ENCODE measurements around the gene CFAP90.

CFAP90 gene

GRCh38 chr5:7884491-7885267, 33.7 kb upstream of the CFAP90 start:
- DNase-seq (ENCODE audit: low read depth, low spot score) = no peak
- TF ChIP-seq ZNF274 (IDR thresholded peaks at IDR 0.05; ENCODE audit: low read depth, low read length) (no peak), SUZ12 (IDR thresholded peaks at IDR 0.05; ENCODE audit: extremely low read depth, insufficient read depth, insufficient read length) (no peak), YY1 (IDR thresholded peaks at IDR 0.05; ENCODE audit: insufficient read depth, insufficient read length) (no peak)
- Histone ChIP-seq H3K4me1 (ENCODE audit: insufficient read depth, insufficient read length) (no peaks in the 10 kb centered on the region), H3K4me3 (ENCODE audit: insufficient read length, low read depth) (no peak overlapping the region), H3K36me3 (ENCODE audit: insufficient read depth, insufficient read length, low read length) (peaks cover 87% of the 10 kb centered on the region), H3K9me3 (ENCODE audit: insufficient read depth, low read length) (no peaks in the 10 kb centered on the region), H3K9ac (ENCODE audit: insufficient read length, low read depth) (no peak overlapping the region), H3K27me3 (ENCODE audit: insufficient read depth, insufficient read length) (no peaks in the 10 kb centered on the region)

GRCh38 chr5:7882926-7883325, 32.0 kb upstream of the CFAP90 start:
- H3K36me3 ChIP-seq (ENCODE audit: insufficient read depth, insufficient read length, low read length) = peaks cover 85% of the 10 kb centered on the region
- H3K27me3 ChIP-seq (ENCODE audit: insufficient read depth, insufficient read length) = no peaks in the 10 kb centered on the region
- H3K4me1 ChIP-seq (ENCODE audit: insufficient read depth, insufficient read length) = no peaks in the 10 kb centered on the region
- H3K9ac ChIP-seq (ENCODE audit: insufficient read length, low read depth) = no peak overlapping the region
- TF ChIP-seq YY1 (IDR thresholded peaks at IDR 0.05; ENCODE audit: insufficient read depth, insufficient read length) (no peak), ZNF274 (IDR thresholded peaks at IDR 0.05; ENCODE audit: low read depth, low read length) (no peak), SUZ12 (IDR thresholded peaks at IDR 0.05; ENCODE audit: extremely low read depth, insufficient read depth, insufficient read length) (no peak)
- no peak overlapping the region for H3K4me3 ChIP-seq (ENCODE audit: insufficient read length, low read depth)
- H3K9me3 ChIP-seq (ENCODE audit: insufficient read depth, low read length) = no peaks in the 10 kb centered on the region
- DNase-seq (ENCODE audit: low read depth, low spot score) = no peak

GRCh38 chr5:7881816-7882215, 30.9 kb upstream of the CFAP90 start:
- peaks cover 93% of the 10 kb centered on the region for H3K36me3 ChIP-seq (ENCODE audit: insufficient read depth, insufficient read length, low read length)
- TF ChIP-seq ZNF274 (IDR thresholded peaks at IDR 0.05; ENCODE audit: low read depth, low read length) = no peak
- no peak for TF ChIP-seq YY1 (IDR thresholded peaks at IDR 0.05; ENCODE audit: insufficient read depth, insufficient read length)
- no peak for TF ChIP-seq SUZ12 (IDR thresholded peaks at IDR 0.05; ENCODE audit: extremely low read depth, insufficient read depth, insufficient read length)
- no peak for DNase-seq (ENCODE audit: low read depth, low spot score)
- no peaks in the 10 kb centered on the region for H3K4me1 ChIP-seq (ENCODE audit: insufficient read depth, insufficient read length)
- no peak overlapping the region for H3K4me3 ChIP-seq (ENCODE audit: insufficient read length, low read depth)
- no peaks in the 10 kb centered on the region for H3K9me3 ChIP-seq (ENCODE audit: insufficient read depth, low read length)
- H3K27me3 ChIP-seq (ENCODE audit: insufficient read depth, insufficient read length) = no peaks in the 10 kb centered on the region
- no peak overlapping the region for H3K9ac ChIP-seq (ENCODE audit: insufficient read length, low read depth)

DNA sequence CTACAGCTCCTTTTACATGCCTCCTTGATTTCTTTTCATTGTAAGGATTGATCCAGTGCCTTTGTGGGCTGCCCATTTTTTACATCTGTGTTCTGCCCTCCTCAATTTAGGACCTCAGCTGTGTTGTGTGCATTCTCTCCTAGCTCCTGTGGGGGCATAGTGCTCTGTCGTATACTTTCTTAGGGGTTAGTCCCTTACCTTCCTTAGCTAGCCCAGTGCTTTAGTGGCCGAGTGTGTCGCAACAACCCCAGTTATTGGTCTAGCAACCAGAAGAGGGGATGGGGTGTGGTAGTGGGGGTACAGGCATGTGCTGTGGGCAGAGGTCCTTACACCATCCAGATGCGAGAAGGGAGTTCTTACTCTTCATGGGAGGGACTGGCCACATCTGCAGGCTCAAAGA, 30.2 kb upstream of the CFAP90 start:
- no peak overlapping the region for H3K4me3 ChIP-seq (ENCODE audit: insufficient read length, low read depth)
- no peak for DNase-seq (ENCODE audit: low read depth, low spot score)
- peaks cover 95% of the 10 kb centered on the region for H3K36me3 ChIP-seq (ENCODE audit: insufficient read depth, insufficient read length, low read length)
- TF ChIP-seq YY1 (IDR thresholded peaks at IDR 0.05; ENCODE audit: insufficient read depth, insufficient read length) (no peak), SUZ12 (IDR thresholded peaks at IDR 0.05; ENCODE audit: extremely low read depth, insufficient read depth, insufficient read length) (no peak), ZNF274 (IDR thresholded peaks at IDR 0.05; ENCODE audit: low read depth, low read length) (no peak)
- H3K4me1 ChIP-seq (ENCODE audit: insufficient read depth, insufficient read length) = no peaks in the 10 kb centered on the region
- H3K27me3 ChIP-seq (ENCODE audit: insufficient read depth, insufficient read length) = no peaks in the 10 kb centered on the region
- H3K9ac ChIP-seq (ENCODE audit: insufficient read length, low read depth) = no peak overlapping the region
- H3K9me3 ChIP-seq (ENCODE audit: insufficient read depth, low read length) = no peaks in the 10 kb centered on the region

DNA sequence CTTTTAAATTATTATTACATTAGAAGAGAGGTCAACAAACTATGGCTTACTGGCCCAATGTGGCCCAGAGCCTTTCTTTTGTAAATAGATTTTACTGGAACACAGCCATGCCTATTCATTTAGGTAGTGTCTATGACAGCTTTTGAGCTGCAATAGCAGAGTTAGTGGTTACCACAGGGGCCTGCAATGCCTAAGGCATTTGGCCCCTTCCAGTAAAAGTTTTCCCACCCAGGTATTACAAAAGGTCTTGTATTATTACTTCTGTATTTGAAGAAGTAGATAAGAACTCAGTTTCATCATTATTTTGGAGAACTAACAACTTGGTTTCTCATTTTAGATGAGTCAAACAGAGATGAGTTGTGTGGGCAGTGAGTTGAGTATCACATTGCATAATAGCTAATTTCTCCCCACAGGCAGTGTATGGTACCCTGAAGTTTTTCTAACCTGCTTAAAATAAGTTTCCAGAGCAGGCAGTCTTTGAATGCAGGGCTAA, 27.5 kb upstream of the CFAP90 start:
- no peak for DNase-seq (ENCODE audit: low read depth, low spot score)
- no peak overlapping the region for H3K4me3 ChIP-seq (ENCODE audit: insufficient read length, low read depth)
- H3K36me3 ChIP-seq (ENCODE audit: insufficient read depth, insufficient read length, low read length) = peaks cover 95% of the 10 kb centered on the region
- no peaks in the 10 kb centered on the region for H3K27me3 ChIP-seq (ENCODE audit: insufficient read depth, insufficient read length)
- H3K4me1 ChIP-seq (ENCODE audit: insufficient read depth, insufficient read length) = no peaks in the 10 kb centered on the region
- H3K9me3 ChIP-seq (ENCODE audit: insufficient read depth, low read length) = no peaks in the 10 kb centered on the region
- TF ChIP-seq SUZ12 (IDR thresholded peaks at IDR 0.05; ENCODE audit: extremely low read depth, insufficient read depth, insufficient read length) = no peak
- TF ChIP-seq ZNF274 (IDR thresholded peaks at IDR 0.05; ENCODE audit: low read depth, low read length) = no peak
- no peak for TF ChIP-seq YY1 (IDR thresholded peaks at IDR 0.05; ENCODE audit: insufficient read depth, insufficient read length)
- no peak overlapping the region for H3K9ac ChIP-seq (ENCODE audit: insufficient read length, low read depth)

DNA sequence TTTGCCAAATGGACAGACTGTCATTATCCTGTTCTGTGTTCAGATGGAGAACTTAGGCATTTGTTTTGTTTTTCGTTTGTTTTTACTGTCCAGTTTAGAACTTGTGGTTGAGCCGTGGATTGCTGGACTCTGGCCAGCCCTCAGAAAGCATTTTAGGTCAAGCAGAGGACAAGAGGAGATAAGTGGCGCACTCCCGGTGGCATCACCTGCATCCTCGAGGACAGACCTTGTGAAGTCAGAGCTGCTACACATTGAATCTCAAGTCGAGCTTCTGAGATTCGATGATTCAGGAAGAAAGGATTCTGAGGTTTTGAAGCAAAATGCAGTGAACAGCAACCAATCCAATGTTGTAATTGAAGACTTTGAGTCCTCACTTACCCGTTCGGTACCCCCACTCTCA, 26.9 kb upstream of the CFAP90 start:
- DNase-seq (ENCODE audit: low read depth, low spot score) = no peak
- Histone ChIP-seq H3K27me3 (ENCODE audit: insufficient read depth, insufficient read length) (no peaks in the 10 kb centered on the region), H3K4me3 (ENCODE audit: insufficient read length, low read depth) (no peak overlapping the region), H3K9ac (ENCODE audit: insufficient read length, low read depth) (no peak overlapping the region), H3K36me3 (ENCODE audit: insufficient read depth, insufficient read length, low read length) (peaks cover 94% of the 10 kb centered on the region), H3K9me3 (ENCODE audit: insufficient read depth, low read length) (no peaks in the 10 kb centered on the region), H3K4me1 (ENCODE audit: insufficient read depth, insufficient read length) (no peaks in the 10 kb centered on the region)
- TF ChIP-seq YY1 (IDR thresholded peaks at IDR 0.05; ENCODE audit: insufficient read depth, insufficient read length) = no peak
- TF ChIP-seq ZNF274 (IDR thresholded peaks at IDR 0.05; ENCODE audit: low read depth, low read length) = no peak
- no peak for TF ChIP-seq SUZ12 (IDR thresholded peaks at IDR 0.05; ENCODE audit: extremely low read depth, insufficient read depth, insufficient read length)

GRCh38 chr5:7876867-7877266, 25.9 kb upstream of the CFAP90 start:
- no peak for TF ChIP-seq SUZ12 (IDR thresholded peaks at IDR 0.05; ENCODE audit: extremely low read depth, insufficient read depth, insufficient read length)
- Histone ChIP-seq H3K4me1 (ENCODE audit: insufficient read depth, insufficient read length) (no peaks in the 10 kb centered on the region), H3K4me3 (ENCODE audit: insufficient read length, low read depth) (no peak overlapping the region), H3K9ac (ENCODE audit: insufficient read length, low read depth) (no peak overlapping the region), H3K27me3 (ENCODE audit: insufficient read depth, insufficient read length) (no peaks in the 10 kb centered on the region), H3K9me3 (ENCODE audit: insufficient read depth, low read length) (no peaks in the 10 kb centered on the region), H3K36me3 (ENCODE audit: insufficient read depth, insufficient read length, low read length) (peaks cover 92% of the 10 kb centered on the region)
- DNase-seq (ENCODE audit: low read depth, low spot score) = no peak
